RPMI8226 (cell line): Measurements from ENCODE around the gene SHISAL2A.
"Not testable (repeated sequence)": the region's sequence is repeated elsewhere in the genome, so short reads cannot be mapped to it uniquely, and the experiment has no call there.

Experiments used
- DNase-seq: peaks from one replicate; pipeline ENCODE4 v3.0.0-alpha.2; 2015

Gene SHISAL2A

DNA sequence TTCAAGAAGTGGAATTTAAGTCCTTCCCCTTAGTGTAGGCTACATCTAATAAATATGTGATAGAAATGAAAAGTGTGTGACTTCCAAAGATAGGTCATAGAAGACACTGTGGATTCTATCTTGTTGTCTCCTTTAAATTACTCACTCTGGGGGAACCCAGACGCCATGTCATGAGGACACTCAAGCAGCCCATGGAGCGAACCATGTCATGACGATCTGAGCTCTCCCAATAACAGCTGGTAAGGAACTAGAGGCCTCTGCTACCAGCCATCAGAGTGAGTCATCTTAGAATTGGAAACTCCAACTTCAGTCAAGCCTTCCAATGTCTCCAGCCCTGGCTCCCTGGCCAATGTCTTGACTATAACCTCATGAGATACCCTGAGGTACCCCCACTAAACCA lies 58.9 kb downstream of the SHISAL2A start:
- DNase-seq: no peak

DNA sequence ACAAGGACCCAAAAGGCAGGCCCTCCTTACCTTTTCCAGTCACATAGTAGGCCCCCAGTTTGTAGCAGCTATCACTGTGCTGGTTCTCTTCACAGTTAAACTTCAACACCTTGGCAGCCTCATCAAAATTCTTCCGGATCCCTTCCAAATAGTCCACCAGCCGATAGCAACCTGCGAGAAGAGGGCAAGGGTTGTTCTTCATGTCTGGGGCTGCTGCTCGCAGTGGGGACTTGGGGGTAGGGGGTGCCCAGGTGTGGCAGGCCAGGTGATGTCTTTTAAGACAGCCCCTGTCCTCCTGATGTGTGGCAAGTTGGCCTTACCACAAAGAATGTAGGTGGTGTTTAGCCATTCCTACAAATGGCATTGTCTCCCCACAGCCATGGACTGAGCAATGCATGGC lies 59.7 kb downstream of the SHISAL2A start:
- DNase-seq: no peak

DNA sequence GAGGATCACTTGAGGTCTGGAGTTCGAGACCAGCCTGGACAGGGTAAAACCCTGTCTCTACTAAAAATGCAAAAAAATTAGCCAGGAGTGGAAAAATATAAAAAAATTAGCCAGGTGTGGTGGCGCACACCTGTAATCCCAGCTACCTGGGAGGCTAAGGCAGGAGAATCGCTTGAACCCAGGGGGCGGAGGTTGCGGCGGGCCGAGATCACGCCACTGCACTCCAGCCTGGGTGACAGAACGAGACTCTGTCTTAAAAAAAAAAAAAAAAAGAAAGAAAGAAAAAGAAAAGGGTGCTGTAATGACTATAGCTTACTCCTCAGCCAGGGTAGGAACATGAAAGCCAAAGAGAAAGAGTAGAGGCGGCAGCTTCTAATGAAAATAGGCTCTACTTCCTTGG lies 60.4 kb downstream of the SHISAL2A start:
- DNase-seq: not testable (repeated sequence)

DNA sequence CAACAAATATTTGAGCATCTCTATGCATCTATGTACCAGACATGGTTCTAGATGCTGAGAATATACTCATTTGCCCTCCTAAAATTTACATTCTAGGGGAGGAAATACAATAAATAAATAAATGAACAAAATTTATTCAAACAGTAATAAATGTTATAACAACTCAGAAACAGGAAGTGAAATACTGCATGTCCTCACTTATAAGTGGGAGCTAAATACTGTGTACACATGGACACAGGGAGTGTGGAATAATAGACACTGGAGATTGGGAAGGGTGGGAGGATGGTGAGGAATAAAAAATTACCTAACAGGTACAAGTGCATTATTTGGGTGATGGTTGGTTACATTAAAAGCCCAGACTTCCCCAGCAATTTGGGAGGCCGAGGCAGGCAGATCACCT lies 60.9 kb downstream of the SHISAL2A start:
- DNase-seq: no peak

DNA sequence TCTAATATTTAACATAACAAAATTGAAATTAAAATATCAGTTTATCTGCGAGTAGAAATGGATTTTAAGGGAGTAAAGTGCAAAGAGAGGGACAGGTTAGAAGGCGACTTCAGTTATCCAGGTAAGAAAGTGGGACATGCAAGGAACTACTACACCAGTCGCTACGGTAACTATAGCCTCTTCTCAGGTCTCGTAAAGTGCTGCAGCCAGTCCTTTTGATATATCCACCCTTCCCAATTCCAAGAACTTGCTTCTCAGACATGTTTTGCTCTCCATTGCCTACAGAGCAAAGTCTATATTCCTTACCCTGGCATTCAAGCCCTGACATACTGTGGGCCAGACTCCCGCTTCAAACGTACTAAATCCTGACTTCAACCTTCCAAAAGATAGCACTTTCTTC lies 62.7 kb downstream of the SHISAL2A start:
- no peak for DNase-seq

DNA sequence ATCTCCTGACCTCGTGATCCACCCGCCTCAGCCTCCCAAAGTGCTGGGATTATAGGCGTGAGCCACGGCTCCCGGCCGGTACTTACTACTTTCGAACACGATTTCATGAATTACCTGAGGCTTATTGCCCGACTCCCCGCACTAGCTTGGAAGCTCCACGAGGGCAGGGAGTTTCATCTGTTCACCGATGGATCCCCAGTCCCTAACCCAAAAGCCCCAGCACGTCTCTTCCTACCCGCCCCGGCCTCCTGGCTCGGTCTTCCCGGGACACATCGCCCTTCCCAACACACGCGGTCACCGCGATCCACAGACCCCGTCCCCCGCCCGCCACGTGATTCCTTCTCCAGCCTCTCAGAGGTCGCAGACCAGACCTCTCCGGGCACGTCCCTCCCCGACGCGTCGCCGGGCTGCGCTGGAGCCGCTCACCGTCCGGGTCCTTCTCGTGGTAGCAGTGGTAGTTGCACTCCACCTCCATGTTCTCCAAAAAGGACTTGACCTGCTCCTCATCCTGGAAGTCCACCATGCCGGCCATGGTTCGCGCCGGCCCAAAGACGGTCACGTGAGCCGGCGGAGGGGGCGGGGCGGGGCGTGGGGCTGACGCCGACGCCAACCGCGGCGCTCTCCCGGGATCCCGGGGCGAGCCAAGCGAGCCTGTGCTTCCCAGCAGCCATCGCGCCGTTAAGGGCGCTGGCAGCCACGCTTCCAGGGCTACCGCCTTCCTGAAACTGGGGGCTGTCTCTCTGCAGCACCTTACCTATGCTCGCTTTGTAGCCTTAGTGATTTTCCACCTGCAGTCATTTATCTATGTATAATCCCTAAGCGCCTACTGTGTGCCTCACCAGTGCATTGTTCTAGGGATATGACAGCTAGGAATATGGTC lies 65.1 kb downstream of the SHISAL2A start, which contains the start of gene COA7:
TSS of gene COA7 (minus strand) at position 553 of the 880 bp plus-strand sequence. CDS start at position 532, 21 bp downstream.
- peak; percentile 93 for DNase-seq

DNA sequence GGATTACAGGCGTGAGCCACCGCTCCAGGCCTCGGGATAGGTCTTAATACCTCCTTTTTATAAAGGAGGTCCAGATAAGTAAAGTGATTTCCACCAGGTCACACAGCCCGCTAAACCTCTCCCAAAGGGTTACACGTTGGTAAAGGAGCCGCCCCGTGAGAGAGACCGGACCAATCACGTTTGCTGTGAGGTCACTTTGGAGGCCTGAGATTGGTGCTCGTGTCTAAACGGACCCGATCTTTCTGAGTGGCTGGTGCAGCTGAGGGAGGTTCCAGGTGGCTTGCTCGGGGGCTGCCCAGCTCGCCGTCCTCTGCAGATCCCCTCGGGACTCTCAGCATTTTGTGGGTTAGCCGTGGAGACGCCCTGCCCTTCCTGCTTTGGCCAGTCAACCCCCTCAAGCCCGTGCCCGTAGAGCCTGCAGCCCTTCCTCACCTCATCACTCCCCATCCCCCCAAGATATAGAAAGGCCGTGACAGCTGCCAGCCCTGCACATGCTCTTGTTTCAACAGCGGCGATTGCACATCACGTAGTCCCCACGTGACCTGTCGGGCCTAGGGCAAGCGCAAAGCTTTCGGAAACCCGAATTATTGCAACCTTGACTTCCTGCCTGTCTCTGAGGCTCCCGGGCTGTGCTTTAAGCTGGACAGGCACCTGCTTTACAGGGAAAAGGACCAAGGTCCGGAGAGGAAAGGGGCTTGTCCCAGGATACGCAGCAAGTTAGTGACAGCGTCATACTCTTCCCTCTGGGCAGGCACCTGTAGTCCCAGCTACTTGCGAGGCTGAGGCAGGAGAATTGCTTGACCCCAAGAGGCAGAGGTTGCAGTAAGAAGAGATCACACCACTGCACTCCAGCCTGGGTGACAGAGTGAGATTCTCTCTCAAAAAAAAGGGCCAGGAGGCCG lies 70.2 kb downstream of the SHISAL2A start:
- peak; percentile 96 for DNase-seq

DNA sequence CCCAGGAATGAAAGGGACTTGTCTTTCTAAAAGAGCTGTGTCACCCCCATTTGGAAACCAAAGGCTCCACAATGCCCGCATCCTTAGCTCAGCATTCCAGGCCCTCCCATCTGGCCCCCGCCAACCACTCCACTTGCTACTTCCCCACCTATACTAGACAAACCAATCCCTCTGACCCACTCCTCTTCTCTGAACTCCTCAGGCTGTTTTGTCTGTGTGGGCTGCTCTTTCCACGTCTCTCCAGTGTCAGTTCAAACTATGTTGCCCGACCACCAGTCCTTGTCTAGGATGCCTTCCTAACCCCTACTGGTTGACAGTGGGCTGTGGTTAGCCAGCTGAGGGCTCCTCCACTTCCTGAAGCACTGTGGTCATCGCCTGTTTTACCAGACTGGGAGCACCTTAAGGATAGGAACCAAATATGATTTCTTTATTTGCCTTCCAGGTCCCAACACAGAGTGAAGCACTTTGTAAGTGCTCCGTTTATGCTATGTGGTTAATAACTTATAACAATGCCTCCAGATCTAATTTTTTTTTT lies 73.2 kb downstream of the SHISAL2A start:
- no peak for DNase-seq
